ENCODE measurements around the gene NDUFV2.

NDUFV2 gene

DNA sequence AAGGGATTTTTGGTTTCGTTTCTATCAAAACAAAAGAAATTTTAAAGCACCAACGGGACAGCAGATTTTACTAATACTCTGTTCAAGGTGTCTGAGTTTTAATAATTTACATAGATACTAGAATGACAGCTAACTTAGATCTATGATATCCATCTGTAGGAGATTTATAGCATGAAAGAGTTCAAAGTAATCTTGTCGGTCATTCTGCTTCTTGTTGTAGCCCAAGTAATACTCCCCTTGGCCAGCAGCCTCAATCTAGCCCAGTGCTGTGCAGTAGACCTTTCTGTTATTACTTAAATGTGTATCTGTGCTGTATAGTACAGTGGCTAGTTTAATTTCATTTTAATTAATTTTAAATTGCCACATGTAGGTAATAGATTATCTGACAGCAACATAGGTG lies 78.8 kb downstream of the NDUFV2 start:
- no peak for TF ChIP-seq FOXP2 (optimal IDR thresholded peaks at IDR 0.05; ENCODE audit: borderline replicate concordance, extremely low read depth, extremely low read length, insufficient read depth)
- no peak for TF ChIP-seq POLR2AphosphoS5 (IDR thresholded peaks at IDR 0.05; ENCODE audit: low read depth, low read length)
- TF ChIP-seq, protein P1, sequence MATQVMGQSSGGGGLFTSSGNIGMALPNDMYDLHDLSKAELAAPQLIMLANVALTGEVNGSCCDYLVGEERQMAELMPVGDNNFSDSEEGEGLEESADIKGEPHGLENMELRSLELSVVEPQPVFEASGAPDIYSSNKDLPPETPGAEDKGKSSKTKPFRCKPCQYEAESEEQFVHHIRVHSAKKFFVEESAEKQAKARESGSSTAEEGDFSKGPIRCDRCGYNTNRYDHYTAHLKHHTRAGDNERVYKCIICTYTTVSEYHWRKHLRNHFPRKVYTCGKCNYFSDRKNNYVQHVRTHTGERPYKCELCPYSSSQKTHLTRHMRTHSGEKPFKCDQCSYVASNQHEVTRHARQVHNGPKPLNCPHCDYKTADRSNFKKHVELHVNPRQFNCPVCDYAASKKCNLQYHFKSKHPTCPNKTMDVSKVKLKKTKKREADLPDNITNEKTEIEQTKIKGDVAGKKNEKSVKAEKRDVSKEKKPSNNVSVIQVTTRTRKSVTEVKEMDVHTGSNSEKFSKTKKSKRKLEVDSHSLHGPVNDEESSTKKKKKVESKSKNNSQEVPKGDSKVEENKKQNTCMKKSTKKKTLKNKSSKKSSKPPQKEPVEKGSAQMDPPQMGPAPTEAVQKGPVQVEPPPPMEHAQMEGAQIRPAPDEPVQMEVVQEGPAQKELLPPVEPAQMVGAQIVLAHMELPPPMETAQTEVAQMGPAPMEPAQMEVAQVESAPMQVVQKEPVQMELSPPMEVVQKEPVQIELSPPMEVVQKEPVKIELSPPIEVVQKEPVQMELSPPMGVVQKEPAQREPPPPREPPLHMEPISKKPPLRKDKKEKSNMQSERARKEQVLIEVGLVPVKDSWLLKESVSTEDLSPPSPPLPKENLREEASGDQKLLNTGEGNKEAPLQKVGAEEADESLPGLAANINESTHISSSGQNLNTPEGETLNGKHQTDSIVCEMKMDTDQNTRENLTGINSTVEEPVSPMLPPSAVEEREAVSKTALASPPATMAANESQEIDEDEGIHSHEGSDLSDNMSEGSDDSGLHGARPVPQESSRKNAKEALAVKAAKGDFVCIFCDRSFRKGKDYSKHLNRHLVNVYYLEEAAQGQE (IDR thresholded peaks at IDR 0.05; ENCODE audit: insufficient read depth in 1 of 2, low read depth in 2 of 2, low read length in 2 of 2): no peak
- TF ChIP-seq TAF1 (IDR thresholded peaks at IDR 0.05; ENCODE audit: borderline replicate concordance, insufficient read depth, low read length): no peak
- TF ChIP-seq SIN3A (IDR thresholded peaks at IDR 0.05; ENCODE audit: borderline replicate concordance, insufficient read depth, low read length): no peak

GRCh38 chr18:9182852-9183399 lies 80.4 kb downstream of the NDUFV2 start:
- no peak for TF ChIP-seq POLR2AphosphoS5 (IDR thresholded peaks at IDR 0.05; ENCODE audit: low read depth, low read length)
- no peak for TF ChIP-seq FOXP2 (optimal IDR thresholded peaks at IDR 0.05; ENCODE audit: borderline replicate concordance, extremely low read depth, extremely low read length, insufficient read depth)
- no peak for TF ChIP-seq SIN3A (IDR thresholded peaks at IDR 0.05; ENCODE audit: borderline replicate concordance, insufficient read depth, low read length)
- TF ChIP-seq, protein P1 (IDR thresholded peaks at IDR 0.05; ENCODE audit: insufficient read depth in 1 of 2, low read depth in 2 of 2, low read length in 2 of 2): no peak
- no peak for TF ChIP-seq TAF1 (IDR thresholded peaks at IDR 0.05; ENCODE audit: borderline replicate concordance, insufficient read depth, low read length)
